CD4-positive, CD25-positive, alpha-beta regulatory T cell (primary cell): ENCODE results near the gene CEP290. TPM values are rescaled to one million over a fixed set of nuclear protein-coding genes. Genes with fewer than 3 reads are reported as not detected.

Experiments
- ATAC-seq, 2 donors: fragments of 150-1000 bp; cut with Tn5 transposase; one replicate each; pipeline ENCODE4 v1.10.0; 2021; ENCODE audit warnings: low read depth in 2 of 2, moderate number of reproducible peaks in 2 of 2, moderate library complexity in 1 of 2
- DNase-seq, 3 donors: peaks; one replicate each; pipeline versions ENCODE4 v3.0.0 to v3.0.0-alpha.2; 2012 to 2022; ENCODE audit warnings: mixed read lengths in 1 of 3
- H3K27ac ChIP-seq: one replicate; pipeline ENCODE4 v1.7.0; 2013; ENCODE audit warnings: mild to moderate bottlenecking, low read length; ENCODE audit not compliant: insufficient read depth, poor library complexity, severe bottlenecking
- H3K27me3 ChIP-seq: one replicate; pipeline ENCODE4 v1.7.0; 2013; ENCODE audit warnings: low read length; ENCODE audit not compliant: control insufficient read depth, insufficient read depth
- H3K36me3 ChIP-seq: one replicate; pipeline ENCODE4 v1.7.0; 2013; ENCODE audit warnings: mild to moderate bottlenecking, low read length, moderate library complexity; ENCODE audit not compliant: control insufficient read depth, insufficient read depth
- H3K4me1 ChIP-seq: 2 replicates; pipeline ENCODE4 v1.7.0; 2013; ENCODE audit warnings: mild to moderate bottlenecking, low read length; ENCODE audit not compliant: insufficient read depth, control insufficient read depth, poor library complexity, severe bottlenecking
- H3K4me3 ChIP-seq: one replicate; pipeline ENCODE4 v1.7.0; 2013; ENCODE audit warnings: low read depth, mild to moderate bottlenecking, low read length, moderate library complexity
- H3K9me3 ChIP-seq, 2 experiments: 1 replicate in 1 of 2; 2 replicates in 1 of 2; pipeline ENCODE4 v1.7.0; 2013; ENCODE audit warnings: low read length in 2 of 2, mild to moderate bottlenecking in 1 of 2, moderate library complexity in 1 of 2; ENCODE audit not compliant: control insufficient read depth in 2 of 2
- H3K27ac Mint-ChIP-seq, 3 donors: one replicate each; pipeline ENCODE4 v1.8.0; 2020 to 2022; ENCODE audit warnings: mild to moderate bottlenecking in 3 of 3, mixed read lengths in 3 of 3, moderate library complexity in 2 of 3
- H3K27me3 Mint-ChIP-seq: one replicate; pipeline ENCODE4 v1.8.0; 2022; ENCODE audit warnings: mild to moderate bottlenecking, mixed read lengths
- H3K36me3 Mint-ChIP-seq: one replicate; pipeline ENCODE4 v1.8.0; 2020; ENCODE audit warnings: mixed read lengths
- H3K4me1 Mint-ChIP-seq, 4 donors: one replicate each; pipeline ENCODE4 v1.8.0; 2020 to 2022; ENCODE audit warnings: mixed read lengths in 4 of 4, mild to moderate bottlenecking in 1 of 4
- H3K4me3 Mint-ChIP-seq, 4 donors: one replicate each; pipeline ENCODE4 v1.8.0; 2020 to 2022; ENCODE audit warnings: mild to moderate bottlenecking in 4 of 4, mixed read lengths in 4 of 4, moderate library complexity in 3 of 4
- H3K9me3 Mint-ChIP-seq, 7 donors: one replicate each; pipeline ENCODE4 v1.8.0; 2020 to 2022; ENCODE audit warnings: mixed read lengths in 7 of 7, mild to moderate bottlenecking in 3 of 7, moderate library complexity in 2 of 7
- polyA plus RNA-seq, 4 donors: library from polyadenylated mRNA; unstranded; fragments of 300-500 nt; fragmentation: Illumina TruSeq; gene quantifications; one replicate each; pipeline ENCODE4 v1.2.3, GENCODE V29; 2021
- total RNA-seq: library from RNA; stranded (reverse); gene quantifications from one replicate; pipeline ENCODE4 v1.2.3, GENCODE V29; 2022

The CEP290 gene
- total and polyA plus RNA-seq, 5 donors from 2014 or later: 2.1 to 16.7 (median 4.3) TPM

DNA sequence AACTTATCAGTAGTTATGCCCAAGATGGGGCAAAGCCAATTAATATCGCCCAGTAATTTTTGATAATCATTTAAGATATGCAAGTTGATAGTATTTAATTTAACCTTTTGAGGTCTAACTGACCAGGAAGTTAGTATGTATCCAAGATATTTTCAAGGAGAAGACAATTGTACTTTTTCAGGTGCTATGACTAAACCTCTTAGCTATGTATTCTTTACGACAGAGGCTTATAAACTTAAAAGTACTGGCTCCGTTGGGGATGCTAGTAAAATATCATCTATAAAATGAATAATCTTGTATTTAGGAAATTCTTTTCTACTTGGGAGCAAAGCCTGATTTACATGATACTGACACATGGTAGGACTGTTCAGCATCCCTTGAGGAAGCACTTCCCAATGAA is 40.5 kb upstream of the CEP290 start:
- peaks cover 63% of the 10 kb centered on the region for H3K36me3 Mint-ChIP-seq
- Histone ChIP-seq H3K9me3 (no peaks in the 10 kb centered on the region), H3K36me3 (peaks cover 38% of the 10 kb centered on the region), H3K27ac (no peak overlapping the region), H3K4me1 (no peaks in the 10 kb centered on the region), H3K27me3 (no peaks in the 10 kb centered on the region), H3K4me3 (no peak overlapping the region)
- DNase-seq (no peak), ATAC-seq (no peak)
- H3K4me3 Mint-ChIP-seq: no peak overlapping the region
- H3K27ac Mint-ChIP-seq: no peak overlapping the region
- peaks cover 0 to 3% (median 0%) of the 10 kb centered on the region in 4 donors for H3K4me1 Mint-ChIP-seq
- no peaks in the 10 kb centered on the region for H3K27me3 Mint-ChIP-seq
- H3K9me3 Mint-ChIP-seq: peaks cover 0 to 4% (median 0%) of the 10 kb centered on the region in 7 donors

DNA sequence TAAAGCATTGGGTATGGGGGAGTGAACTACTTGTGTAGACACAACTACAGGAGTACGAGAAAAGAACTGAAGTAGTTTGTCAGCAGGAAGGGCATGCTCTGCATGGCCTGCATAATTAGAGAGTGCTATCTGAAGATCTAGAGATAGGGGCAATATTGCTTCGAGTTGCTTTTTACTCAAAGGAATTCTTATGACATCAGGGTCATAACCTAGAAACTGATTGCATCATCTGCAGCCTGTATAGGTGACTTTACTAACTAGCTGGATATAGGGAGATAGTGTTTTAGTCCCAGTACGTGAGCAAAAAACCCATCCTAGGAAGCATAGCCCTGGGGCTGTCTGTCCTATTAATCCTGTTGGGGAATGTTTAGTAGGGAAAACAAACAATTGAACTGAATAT is 40.0 kb upstream of the CEP290 start:
- H3K9me3 ChIP-seq: no peaks in the 10 kb centered on the region
- Mint-ChIP-seq H3K36me3 (peaks cover 66% of the 10 kb centered on the region), H3K27me3 (no peaks in the 10 kb centered on the region), H3K27ac (no peak overlapping the region), H3K4me3 (no peak overlapping the region), H3K9me3 (peaks cover 0 to 4% (median 0%) of the 10 kb centered on the region in 7 donors), H3K4me1 (no peaks in the 10 kb centered on the region)
- H3K4me1 ChIP-seq: no peaks in the 10 kb centered on the region
- ATAC-seq: no peak
- no peak overlapping the region for H3K27ac ChIP-seq
- no peaks in the 10 kb centered on the region for H3K27me3 ChIP-seq
- no peak for DNase-seq
- H3K36me3 ChIP-seq: peaks cover 41% of the 10 kb centered on the region
- H3K4me3 ChIP-seq: no peak overlapping the region

DNA sequence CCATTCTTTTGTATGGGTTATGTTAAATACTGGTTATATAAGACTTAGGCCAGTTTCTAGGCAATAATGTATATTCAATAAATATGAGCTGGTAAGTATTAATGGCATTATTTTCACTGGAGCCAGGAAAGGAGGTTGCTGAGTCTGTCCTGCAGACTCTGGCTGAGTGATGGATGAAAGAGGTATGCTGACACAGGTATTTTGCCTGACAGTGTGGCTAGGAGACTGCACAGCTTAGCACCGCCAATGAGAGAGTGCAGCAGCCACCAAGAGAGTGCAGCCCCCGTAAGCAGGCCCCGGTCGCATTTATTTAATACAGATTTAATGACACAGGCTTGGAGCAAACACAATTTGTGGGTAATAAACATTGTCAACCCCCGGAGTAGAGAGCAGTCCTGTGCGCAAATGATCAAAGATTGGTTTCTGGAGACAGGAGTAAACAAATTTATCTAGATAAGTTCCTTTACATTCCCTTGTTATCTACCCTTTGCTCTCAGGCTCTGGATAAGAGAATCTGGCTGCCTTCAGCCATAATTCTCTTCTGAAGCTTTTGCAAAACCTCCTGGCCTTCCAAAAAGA is 37.6 kb upstream of the CEP290 start:
- DNase-seq (no peak), ATAC-seq (no peak)
- Mint-ChIP-seq H3K9me3 (peaks cover 0 to 4% (median 0%) of the 10 kb centered on the region in 7 donors), H3K27me3 (no peaks in the 10 kb centered on the region), H3K27ac (no peak overlapping the region), H3K4me3 (no peak overlapping the region), H3K36me3 (peaks cover 61% of the 10 kb centered on the region), H3K4me1 (no peaks in the 10 kb centered on the region)
- Histone ChIP-seq H3K27me3 (no peaks in the 10 kb centered on the region), H3K36me3 (peaks cover 43% of the 10 kb centered on the region), H3K4me3 (no peak overlapping the region), H3K9me3 (no peaks in the 10 kb centered on the region), H3K4me1 (no peaks in the 10 kb centered on the region), H3K27ac (no peak overlapping the region)

DNA sequence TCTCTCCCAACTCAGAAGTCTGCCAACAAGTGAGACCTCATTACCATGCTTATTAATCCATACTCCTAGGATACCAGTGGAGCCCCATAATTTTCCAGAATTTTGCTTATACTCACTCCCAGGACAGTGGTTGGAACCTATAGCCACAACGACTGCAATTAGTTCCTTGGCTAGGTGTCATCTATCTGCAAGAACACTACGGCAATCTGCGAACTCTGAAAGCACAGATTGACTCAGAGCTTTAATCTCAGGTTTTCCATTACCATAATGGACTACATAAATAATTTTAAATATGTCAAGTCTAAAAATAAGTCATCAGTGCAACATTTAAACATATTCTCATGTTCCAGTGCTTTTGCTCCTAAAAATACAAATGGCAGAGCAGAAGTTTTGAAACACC is 33.7 kb upstream of the CEP290 start:
- Histone ChIP-seq H3K4me1 (no peaks in the 10 kb centered on the region), H3K36me3 (peaks cover 43% of the 10 kb centered on the region), H3K27me3 (no peaks in the 10 kb centered on the region), H3K27ac (no peak overlapping the region), H3K4me3 (no peak overlapping the region), H3K9me3 (no peaks in the 10 kb centered on the region)
- Mint-ChIP-seq H3K36me3 (peaks cover 54% of the 10 kb centered on the region), H3K4me3 (no peak overlapping the region), H3K27me3 (no peaks in the 10 kb centered on the region), H3K9me3 (peaks cover 0 to 4% (median 0%) of the 10 kb centered on the region in 7 donors), H3K4me1 (peaks cover 0 to 8% (median 0%) of the 10 kb centered on the region in 4 donors), H3K27ac (no peak overlapping the region)
- DNase-seq: no peak
- ATAC-seq: no peak

DNA sequence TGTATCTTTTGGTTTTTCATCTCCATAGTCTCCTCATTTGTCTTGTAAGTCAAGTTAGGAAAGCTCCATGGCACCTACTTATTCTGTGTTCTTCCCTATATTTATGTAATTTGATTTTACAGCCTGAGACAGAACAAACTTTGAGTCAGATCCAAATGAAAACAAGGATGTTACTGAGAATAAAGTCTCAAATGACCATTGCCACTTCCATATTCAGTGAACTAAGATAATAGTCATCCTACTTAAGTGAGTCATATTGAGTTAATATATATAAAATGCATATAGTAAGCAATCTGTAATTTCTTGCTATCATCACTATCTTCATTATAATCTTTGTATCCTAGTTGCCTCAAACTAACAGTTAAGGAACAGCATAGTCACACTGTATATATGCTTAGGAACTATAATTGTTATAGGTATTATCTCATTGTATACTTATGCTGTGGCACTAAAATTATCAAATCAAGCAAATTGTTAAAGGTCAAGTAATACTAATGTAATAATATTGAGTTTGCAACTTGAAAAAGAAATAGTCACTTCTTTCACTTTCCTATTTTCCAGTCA is 31.0 kb upstream of the CEP290 start:
- no peak for DNase-seq
- Histone ChIP-seq H3K9me3 (no peaks in the 10 kb centered on the region), H3K27ac (no peak overlapping the region), H3K36me3 (peaks cover 38% of the 10 kb centered on the region), H3K4me3 (no peak overlapping the region), H3K27me3 (no peaks in the 10 kb centered on the region), H3K4me1 (no peaks in the 10 kb centered on the region)
- no peak overlapping the region for H3K4me3 Mint-ChIP-seq
- H3K27me3 Mint-ChIP-seq: no peaks in the 10 kb centered on the region
- no peaks in the 10 kb centered on the region for H3K9me3 Mint-ChIP-seq
- H3K36me3 Mint-ChIP-seq: peaks cover 56% of the 10 kb centered on the region
- no peak for ATAC-seq
- no peak overlapping the region for H3K27ac Mint-ChIP-seq
- peaks cover 0 to 8% (median 0%) of the 10 kb centered on the region in 4 donors for H3K4me1 Mint-ChIP-seq

DNA sequence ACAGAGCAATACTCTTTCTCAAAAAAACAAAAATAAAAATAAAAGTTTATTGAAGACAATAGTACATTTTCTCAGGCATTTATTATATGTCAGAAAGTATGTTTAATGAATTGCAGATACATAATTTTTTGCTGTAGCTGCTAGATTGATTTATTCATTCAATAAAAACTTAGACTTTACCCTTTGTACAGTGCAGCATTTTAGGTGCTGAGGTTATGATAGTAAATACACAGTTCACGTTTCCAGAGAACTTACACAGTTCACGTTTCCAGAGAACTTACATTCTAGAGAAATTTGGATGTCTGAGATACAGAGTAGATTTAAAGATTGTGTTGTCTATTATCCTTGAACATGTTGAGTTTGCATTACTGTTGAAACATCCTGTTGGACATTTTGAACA is 25.5 kb upstream of the CEP290 start:
- Histone ChIP-seq H3K9me3 (no peaks in the 10 kb centered on the region), H3K4me3 (no peak overlapping the region), H3K36me3 (peaks cover 46% of the 10 kb centered on the region), H3K27ac (no peak overlapping the region), H3K4me1 (no peaks in the 10 kb centered on the region), H3K27me3 (no peaks in the 10 kb centered on the region)
- H3K27me3 Mint-ChIP-seq: no peaks in the 10 kb centered on the region
- no peak overlapping the region for H3K4me3 Mint-ChIP-seq
- no peak for ATAC-seq
- DNase-seq: no peak
- no peak overlapping the region for H3K27ac Mint-ChIP-seq
- no peaks in the 10 kb centered on the region for H3K9me3 Mint-ChIP-seq
- peaks cover 57% of the 10 kb centered on the region for H3K36me3 Mint-ChIP-seq
- peaks cover 0 to 10% (median 0%) of the 10 kb centered on the region in 4 donors for H3K4me1 Mint-ChIP-seq

DNA sequence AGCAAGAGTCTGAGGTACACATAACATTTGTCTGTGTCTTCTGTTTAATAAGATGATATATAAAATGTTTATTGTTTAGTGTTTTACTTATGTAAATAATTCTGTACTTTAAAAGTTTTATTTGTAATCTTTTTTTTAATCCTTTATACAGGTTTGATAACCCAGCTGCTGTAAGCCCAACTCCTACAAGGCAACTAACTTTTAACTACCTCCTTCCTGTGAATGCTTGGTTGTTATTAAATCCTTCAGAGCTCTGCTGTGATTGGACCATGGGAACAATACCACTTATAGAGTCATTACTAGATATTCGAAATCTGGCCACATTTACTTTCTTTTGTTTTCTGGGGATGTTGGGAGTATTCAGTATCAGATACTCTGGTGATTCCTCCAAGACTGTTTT is 24.3 kb upstream of the CEP290 start:
- no peaks in the 10 kb centered on the region for H3K27me3 ChIP-seq
- ATAC-seq: no peak
- Mint-ChIP-seq H3K4me3 (no peak overlapping the region), H3K4me1 (peaks cover 0 to 6% (median 0%) of the 10 kb centered on the region in 4 donors), H3K27me3 (no peaks in the 10 kb centered on the region), H3K27ac (no peak overlapping the region), H3K9me3 (no peaks in the 10 kb centered on the region), H3K36me3 (peaks cover 57% of the 10 kb centered on the region)
- no peaks in the 10 kb centered on the region for H3K4me1 ChIP-seq
- DNase-seq: no peak
- H3K27ac ChIP-seq: no peak overlapping the region
- no peaks in the 10 kb centered on the region for H3K9me3 ChIP-seq
- no peak overlapping the region for H3K4me3 ChIP-seq
- H3K36me3 ChIP-seq: peaks cover 47% of the 10 kb centered on the region

DNA sequence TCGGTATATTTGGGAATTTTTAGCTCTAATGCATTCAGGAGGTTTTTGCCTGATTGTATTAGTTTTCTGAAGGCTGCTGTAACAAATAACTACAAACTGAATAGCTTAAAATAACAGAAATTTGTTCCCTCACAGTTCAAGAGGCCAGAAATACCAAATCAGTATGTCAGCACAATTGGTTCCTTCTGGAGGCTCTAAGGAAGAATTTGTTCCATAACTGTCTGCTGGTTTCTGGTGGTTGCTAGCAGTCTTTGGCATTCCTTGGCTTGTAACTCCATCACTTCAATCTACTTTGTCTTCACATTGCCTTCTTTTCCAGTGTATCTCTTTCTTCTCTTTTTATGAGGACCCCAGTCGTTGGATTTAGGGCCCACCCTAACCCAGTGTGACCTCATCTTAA is 21.5 kb upstream of the CEP290 start:
- Histone ChIP-seq H3K27ac (no peak overlapping the region), H3K9me3 (no peaks in the 10 kb centered on the region), H3K4me3 (no peak overlapping the region), H3K27me3 (no peaks in the 10 kb centered on the region), H3K36me3 (peaks cover 41% of the 10 kb centered on the region), H3K4me1 (no peaks in the 10 kb centered on the region)
- Mint-ChIP-seq H3K27ac (no peak overlapping the region), H3K4me3 (no peak overlapping the region), H3K9me3 (no peaks in the 10 kb centered on the region), H3K4me1 (peaks cover 0 to 4% (median 0%) of the 10 kb centered on the region in 4 donors), H3K27me3 (no peaks in the 10 kb centered on the region), H3K36me3 (peaks cover 42% of the 10 kb centered on the region)
- DNase-seq (no peak), ATAC-seq (no peak)
